ENCODE results near the gene A4GNT.
"Not testable (repeated sequence)": the region's sequence is repeated elsewhere in the genome, so short reads cannot be mapped to it uniquely, and the experiment has no call there.

A4GNT gene

GRCh38 chr3:138165061-138165460 is 32.9 kb upstream of the A4GNT start:
- H3K36me3 Mint-ChIP-seq (ENCODE audit: low read depth), result peaks cover 64% of the 10 kb centered on the region
- no peak overlapping the region for H3K4me3 Mint-ChIP-seq
- H3K4me1 Mint-ChIP-seq, result no peaks in the 10 kb centered on the region
- no peak overlapping the region for H3K27ac Mint-ChIP-seq
- no peaks in the 10 kb centered on the region for H3K27me3 Mint-ChIP-seq (ENCODE audit: low read depth)
- TF ChIP-seq CTCF (IDR thresholded peaks at IDR 0.05; ENCODE audit: unreplicated experiment in 3 of 3), result no peak
- H3K9me3 Mint-ChIP-seq, result no peaks in the 10 kb centered on the region

GRCh38 chr3:138157743-138158142 is 25.6 kb upstream of the A4GNT start:
- peaks cover 3% of the 10 kb centered on the region for H3K27me3 Mint-ChIP-seq (ENCODE audit: low read depth)
- TF ChIP-seq CTCF (IDR thresholded peaks at IDR 0.05; ENCODE audit: unreplicated experiment in 3 of 3), result no peak
- H3K27ac Mint-ChIP-seq, result no peak overlapping the region
- H3K36me3 Mint-ChIP-seq (ENCODE audit: low read depth), result peaks cover 24% of the 10 kb centered on the region
- no peaks in the 10 kb centered on the region for H3K4me1 Mint-ChIP-seq
- H3K9me3 Mint-ChIP-seq, result peaks cover 9% of the 10 kb centered on the region
- H3K4me3 Mint-ChIP-seq, result no peak overlapping the region

GRCh38 chr3:138154534-138154933 is 22.3 kb upstream of the A4GNT start:
- Mint-ChIP-seq H3K4me3 (no peak overlapping the region), H3K36me3 (ENCODE audit: low read depth) (peaks cover 5% of the 10 kb centered on the region), H3K9me3 (peaks cover 9% of the 10 kb centered on the region), H3K27me3 (ENCODE audit: low read depth) (peaks cover 3% of the 10 kb centered on the region), H3K27ac (no peak overlapping the region), H3K4me1 (no peaks in the 10 kb centered on the region)
- no peak for TF ChIP-seq CTCF (IDR thresholded peaks at IDR 0.05; ENCODE audit: unreplicated experiment in 3 of 3)

GRCh38 chr3:138148503-138148902 is 16.3 kb upstream of the A4GNT start:
- Mint-ChIP-seq H3K27me3 (ENCODE audit: low read depth) (peaks cover 5% of the 10 kb centered on the region), H3K4me1 (no peaks in the 10 kb centered on the region), H3K27ac (no peak overlapping the region), H3K36me3 (ENCODE audit: low read depth) (no peaks in the 10 kb centered on the region), H3K9me3 (peaks cover 1% of the 10 kb centered on the region), H3K4me3 (no peak overlapping the region)
- TF ChIP-seq CTCF (IDR thresholded peaks at IDR 0.05; ENCODE audit: unreplicated experiment in 3 of 3), result no peak

- not testable (repeated sequence) for H3K27me3 Mint-ChIP-seq (ENCODE audit: low read depth); H3K36me3 Mint-ChIP-seq (ENCODE audit: low read depth); H3K4me1 Mint-ChIP-seq; H3K9me3 Mint-ChIP-seq; H3K27ac Mint-ChIP-seq; H3K4me3 Mint-ChIP-seq
These were observed 10.0 kb upstream of the A4GNT start for GRCh38 chr3:138142181-138142580.

GRCh38 chr3:138140940-138141339 is 8.8 kb upstream of the A4GNT start:
- no peaks in the 10 kb centered on the region for H3K27me3 Mint-ChIP-seq (ENCODE audit: low read depth)
- no peak overlapping the region for H3K27ac Mint-ChIP-seq
- H3K9me3 Mint-ChIP-seq, result peaks cover 3% of the 10 kb centered on the region
- no peak for TF ChIP-seq CTCF (IDR thresholded peaks at IDR 0.05; ENCODE audit: unreplicated experiment in 3 of 3)
- no peak overlapping the region for H3K4me3 Mint-ChIP-seq
- no peaks in the 10 kb centered on the region for H3K4me1 Mint-ChIP-seq
- no peaks in the 10 kb centered on the region for H3K36me3 Mint-ChIP-seq (ENCODE audit: low read depth)

All from nephron (organoid).